GM19463 (cell line): ENCODE data around the gene CATSPERE.
"Not testable (repeated sequence)": the region's sequence is repeated elsewhere in the genome, so short reads cannot be mapped to it uniquely, and the experiment has no call there.

Experiments
- ATAC-seq: cut with Tn5 transposase; IDR thresholded peaks from one replicate; pipeline ENCODE4 v1.9.1; 2021; ENCODE audit warnings: mild to moderate bottlenecking, moderate library complexity; ENCODE audit not compliant: unreplicated experiment

The CATSPERE gene

GRCh38 chr1:244660595-244660994 is 199.5 kb downstream of the CATSPERE start:
- no peak for ATAC-seq

GRCh38 chr1:244661569-244662312 is 200.7 kb downstream of the CATSPERE start:
- not testable (repeated sequence) for ATAC-seq

GRCh38 chr1:244662599-244662998 is 201.5 kb downstream of the CATSPERE start:
- no peak for ATAC-seq

GRCh38 chr1:244664353-244664752 is 203.3 kb downstream of the CATSPERE start:
- no peak for ATAC-seq

- ATAC-seq: peak; percentile 79
Observed at GRCh38 chr1:244665771-244666217, 204.7 kb downstream of the CATSPERE start.

GRCh38 chr1:244666672-244667418 is 205.8 kb downstream of the CATSPERE start:
- not testable (repeated sequence) for ATAC-seq

- no peak for ATAC-seq
Observed at GRCh38 chr1:244667797-244668196, 206.7 kb downstream of the CATSPERE start.

GRCh38 chr1:244672946-244673682 is 212.0 kb downstream of the CATSPERE start:
- ATAC-seq: no peak

GRCh38 chr1:244674446-244674845 is 213.4 kb downstream of the CATSPERE start:
- no peak for ATAC-seq

GRCh38 chr1:244675167-244675566 is 214.1 kb downstream of the CATSPERE start:
- ATAC-seq: no peak

GRCh38 chr1:244678697-244679096 is 217.6 kb downstream of the CATSPERE start:
- no peak for ATAC-seq

- ATAC-seq: no peak
Observed at GRCh38 chr1:244680667-244681066, 219.6 kb downstream of the CATSPERE start.

- not testable (repeated sequence) for ATAC-seq
Observed at GRCh38 chr1:244682087-244682486, 221.0 kb downstream of the CATSPERE start.
